ENCODE data around the gene TNFRSF19.
"Not testable (repeated sequence)": the region's sequence is repeated elsewhere in the genome, so short reads cannot be mapped to it uniquely, and the experiment has no call there.

Gene TNFRSF19, protein sequence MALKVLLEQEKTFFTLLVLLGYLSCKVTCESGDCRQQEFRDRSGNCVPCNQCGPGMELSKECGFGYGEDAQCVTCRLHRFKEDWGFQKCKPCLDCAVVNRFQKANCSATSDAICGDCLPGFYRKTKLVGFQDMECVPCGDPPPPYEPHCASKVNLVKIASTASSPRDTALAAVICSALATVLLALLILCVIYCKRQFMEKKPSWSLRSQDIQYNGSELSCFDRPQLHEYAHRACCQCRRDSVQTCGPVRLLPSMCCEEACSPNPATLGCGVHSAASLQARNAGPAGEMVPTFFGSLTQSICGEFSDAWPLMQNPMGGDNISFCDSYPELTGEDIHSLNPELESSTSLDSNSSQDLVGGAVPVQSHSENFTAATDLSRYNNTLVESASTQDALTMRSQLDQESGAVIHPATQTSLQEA

GRCh38 chr13:23570099-23570920, at the start of gene TNFRSF19:
Gene TNFRSF19, plus strand, starts transcription at chr13:23570412. Its CDS starts 19,772 bp downstream, at chr13:23590184.
- no peak for DNase-seq (ENCODE audit: low spot score)

- not testable (repeated sequence) for DNase-seq (ENCODE audit: low spot score)
Measured at GRCh38 chr13:23529926-23530325, 40.3 kb upstream of the TNFRSF19 start.

DNA sequence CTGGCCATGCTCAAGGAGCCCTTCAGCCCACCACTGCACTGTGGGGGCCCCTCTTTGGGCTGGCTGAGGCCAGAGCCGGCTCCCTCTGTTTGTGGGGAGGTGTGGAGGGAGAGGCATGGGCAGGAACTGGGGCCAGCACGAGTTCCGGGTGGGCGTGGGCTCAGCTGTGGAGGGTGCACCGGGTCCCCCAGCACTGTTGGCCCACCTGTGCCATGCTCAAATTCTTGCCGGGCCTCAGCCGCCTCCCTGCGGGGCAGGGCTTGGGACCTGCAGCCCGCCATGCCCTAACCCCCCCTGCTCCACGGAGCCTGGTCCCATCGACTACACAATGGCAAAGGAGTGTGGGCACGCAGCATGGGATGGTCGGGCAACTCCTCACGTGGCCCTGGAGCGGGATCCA, 38.8 kb upstream of the TNFRSF19 start:
- no peak for DNase-seq (ENCODE audit: low spot score)

- no peak for DNase-seq (ENCODE audit: low spot score)
Measured at GRCh38 chr13:23534090-23534489, 36.1 kb upstream of the TNFRSF19 start.

DNA sequence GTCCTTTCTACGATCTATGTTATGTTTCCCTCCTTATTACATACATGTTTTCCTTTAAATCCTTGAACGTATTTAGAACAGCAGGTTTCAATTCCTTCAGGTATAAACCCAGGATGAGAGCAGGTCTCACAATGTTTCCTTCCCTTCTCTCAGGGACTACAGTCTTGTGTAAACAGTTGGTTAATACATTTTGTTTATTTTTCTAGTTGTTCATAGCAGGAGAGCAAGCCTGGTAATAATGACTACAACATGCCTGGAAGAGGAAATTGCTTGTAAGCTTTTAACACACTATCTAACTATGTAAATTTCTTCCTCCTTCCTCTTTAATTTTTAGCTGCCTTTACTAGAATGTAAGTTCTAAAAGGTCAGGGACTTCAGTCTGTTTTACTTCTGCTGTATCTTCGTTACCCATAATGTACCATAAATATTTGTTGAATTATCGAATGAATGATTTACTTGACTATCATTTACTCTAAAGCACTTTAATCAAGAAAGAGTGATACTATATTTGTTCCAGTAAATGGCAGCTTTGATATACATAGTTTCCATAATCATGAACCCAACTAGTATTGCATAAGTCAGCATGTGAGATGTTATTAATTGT, 28.9 kb upstream of the TNFRSF19 start:
- no peak for DNase-seq (ENCODE audit: low spot score)

- DNase-seq (ENCODE audit: low spot score): no peak
Measured at GRCh38 chr13:23544668-23545067, 25.5 kb upstream of the TNFRSF19 start.

DNA sequence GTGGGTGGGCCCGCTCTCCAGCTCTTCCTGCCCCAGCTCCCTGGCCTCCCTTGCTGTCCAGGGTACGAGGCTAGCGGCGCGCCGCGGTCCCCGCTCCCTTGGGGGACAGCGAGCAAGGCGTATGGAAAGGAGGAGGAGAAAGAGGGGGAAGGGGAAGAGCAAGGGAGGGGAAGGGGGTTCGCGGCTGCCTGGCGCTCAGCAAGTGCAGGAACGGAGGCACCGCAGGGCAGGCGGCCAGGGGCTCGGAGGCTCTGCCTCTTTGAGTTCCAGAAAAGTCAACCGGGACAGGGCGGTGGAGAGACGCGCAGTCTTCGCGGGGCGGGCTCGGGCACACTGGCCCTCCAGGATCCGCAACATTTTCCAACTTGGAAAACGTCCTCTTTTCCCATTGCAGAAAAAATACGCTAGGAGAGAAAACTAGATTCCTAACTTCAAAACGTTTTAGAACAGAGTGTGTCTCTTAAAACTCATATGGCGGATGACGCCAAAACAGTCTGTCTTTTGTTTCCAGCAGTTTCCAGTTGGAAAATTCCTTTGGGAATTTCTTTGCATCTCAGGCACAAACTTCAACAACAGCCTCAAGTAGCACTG, 23.1 kb upstream of the TNFRSF19 start:
- no peak for DNase-seq (ENCODE audit: low spot score)

GRCh38 chr13:23549724-23550123, 20.5 kb upstream of the TNFRSF19 start:
- DNase-seq (ENCODE audit: low spot score): no peak

- DNase-seq (ENCODE audit: low spot score): no peak
Measured at GRCh38 chr13:23550163-23550562, 20.0 kb upstream of the TNFRSF19 start.

DNA sequence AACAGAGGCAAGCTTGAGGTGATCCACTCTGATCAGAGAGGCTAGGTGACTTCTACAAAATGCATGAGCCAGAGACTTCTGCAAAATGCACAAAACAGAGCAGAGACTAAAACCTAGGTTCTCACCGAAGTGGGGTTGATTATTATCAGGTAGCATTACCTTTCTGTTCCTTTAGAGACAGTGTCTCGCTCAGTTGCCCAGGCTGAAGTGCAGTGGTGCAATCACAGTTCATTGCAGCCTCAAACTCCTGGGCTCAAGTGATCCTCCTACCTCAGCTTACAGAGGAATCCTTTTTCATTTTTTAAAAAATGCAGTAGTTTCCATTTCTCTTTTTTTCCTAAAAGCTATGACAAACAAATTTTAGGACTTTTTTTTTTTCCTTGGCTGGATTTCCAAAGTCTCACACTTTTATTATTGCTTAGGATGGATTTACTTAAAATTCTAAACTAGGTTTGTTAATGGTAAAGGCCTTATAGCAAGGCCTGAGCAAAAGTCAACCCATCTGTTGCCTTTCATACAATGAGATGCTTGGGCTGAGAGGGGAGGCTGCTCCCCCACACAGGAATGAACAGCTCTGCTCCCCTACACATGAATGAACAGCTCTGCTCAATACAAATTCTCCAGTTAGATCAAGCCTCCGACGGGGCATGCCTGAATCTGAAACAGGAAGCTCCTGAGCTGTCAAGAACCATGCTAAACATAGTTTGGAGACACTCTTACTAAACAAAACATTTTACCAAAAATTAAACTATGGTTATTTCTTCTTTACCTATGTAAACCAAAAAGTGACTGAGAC, 18.8 kb upstream of the TNFRSF19 start:
- DNase-seq (ENCODE audit: low spot score): no peak

DNA sequence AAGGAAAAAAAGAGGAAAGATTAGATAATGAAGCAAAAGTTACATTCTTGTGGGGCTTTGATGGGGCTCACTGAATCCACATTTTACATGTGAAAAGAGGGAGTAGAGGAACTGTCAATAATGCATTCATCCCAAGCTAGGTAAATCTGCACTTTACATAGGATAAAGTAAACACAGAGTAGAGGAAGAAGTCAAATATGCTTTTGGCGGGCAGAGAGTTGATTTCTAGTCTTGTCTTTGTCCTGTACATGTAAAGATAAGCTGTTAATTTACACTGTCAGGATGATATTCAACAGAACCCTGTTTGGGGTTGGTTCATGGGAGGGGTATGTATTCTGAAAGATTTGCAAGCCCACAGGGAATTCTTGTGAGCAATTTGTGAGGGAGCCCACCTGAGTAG, 18.0 kb upstream of the TNFRSF19 start:
- DNase-seq (ENCODE audit: low spot score): no peak

DNA sequence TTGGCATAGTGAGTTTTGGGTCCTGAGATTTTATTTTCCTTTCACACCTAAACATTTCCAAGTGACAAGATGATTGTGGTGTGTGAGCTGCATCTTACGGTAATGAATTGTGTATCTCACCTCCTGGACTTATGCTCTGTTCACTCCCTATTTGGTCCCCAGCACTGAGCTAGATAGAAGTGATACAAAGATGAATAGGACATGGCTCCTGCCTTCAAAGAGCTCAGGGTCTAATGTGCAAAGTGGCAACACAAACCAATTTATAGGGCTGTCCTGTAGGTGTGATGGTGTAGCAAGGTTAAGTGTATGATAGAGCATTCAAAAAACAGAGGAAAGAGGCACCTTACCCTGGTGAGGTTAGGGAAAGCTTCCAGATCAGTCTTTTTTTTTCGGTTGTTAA, 17.6 kb upstream of the TNFRSF19 start:
- no peak for DNase-seq (ENCODE audit: low spot score)

- DNase-seq (ENCODE audit: low spot score): no peak
Measured at GRCh38 chr13:23554000-23554399, 16.2 kb upstream of the TNFRSF19 start.

DNA sequence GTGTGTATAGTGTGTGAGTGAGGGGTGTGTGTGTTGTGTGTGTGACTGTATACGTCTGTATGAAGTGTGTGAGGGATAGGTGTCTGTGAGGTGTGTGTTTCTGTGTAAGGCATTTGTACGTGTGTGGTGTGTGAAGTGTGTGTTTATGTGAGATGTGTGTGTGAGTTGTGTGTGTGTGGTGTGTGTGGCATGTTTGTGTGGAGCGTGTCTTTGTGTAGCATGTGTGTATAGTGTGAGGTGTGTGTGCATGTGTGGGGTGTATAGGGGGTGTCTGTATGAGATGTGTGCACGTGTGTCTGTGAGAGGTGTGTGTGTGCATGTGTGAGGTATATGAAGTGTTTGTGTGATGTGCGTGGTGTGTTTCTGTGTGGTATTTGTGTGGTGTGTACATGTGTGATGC, 13.2 kb upstream of the TNFRSF19 start:
- DNase-seq (ENCODE audit: low spot score): no peak

- DNase-seq (ENCODE audit: low spot score): no peak
Measured at GRCh38 chr13:23557733-23558132, 12.5 kb upstream of the TNFRSF19 start.

GRCh38 chr13:23558675-23559536, 11.3 kb upstream of the TNFRSF19 start:
- DNase-seq (ENCODE audit: low spot score): peak; percentile 49

- DNase-seq (ENCODE audit: low spot score): no peak
Measured at GRCh38 chr13:23560571-23561089, 9.6 kb upstream of the TNFRSF19 start.

DNA sequence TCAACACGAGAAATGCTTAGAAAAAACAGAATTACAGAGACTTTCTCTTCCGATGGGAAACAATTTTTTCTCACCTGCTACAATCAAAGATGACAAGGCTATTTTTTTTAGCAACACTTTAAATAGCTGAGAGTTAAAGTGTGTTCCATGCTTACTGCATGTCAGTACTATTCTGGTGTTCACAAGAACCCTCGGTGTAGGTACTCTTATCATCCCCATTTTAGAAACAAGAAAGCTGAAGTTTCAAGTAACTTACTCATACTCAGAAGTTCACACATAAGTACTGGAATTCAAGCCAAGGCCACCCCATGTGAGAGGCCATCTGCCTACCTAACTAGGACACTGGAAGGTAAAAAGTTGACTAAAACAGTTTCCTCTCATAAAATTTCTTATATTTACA, 9.0 kb upstream of the TNFRSF19 start:
- DNase-seq (ENCODE audit: low spot score): no peak

DNA sequence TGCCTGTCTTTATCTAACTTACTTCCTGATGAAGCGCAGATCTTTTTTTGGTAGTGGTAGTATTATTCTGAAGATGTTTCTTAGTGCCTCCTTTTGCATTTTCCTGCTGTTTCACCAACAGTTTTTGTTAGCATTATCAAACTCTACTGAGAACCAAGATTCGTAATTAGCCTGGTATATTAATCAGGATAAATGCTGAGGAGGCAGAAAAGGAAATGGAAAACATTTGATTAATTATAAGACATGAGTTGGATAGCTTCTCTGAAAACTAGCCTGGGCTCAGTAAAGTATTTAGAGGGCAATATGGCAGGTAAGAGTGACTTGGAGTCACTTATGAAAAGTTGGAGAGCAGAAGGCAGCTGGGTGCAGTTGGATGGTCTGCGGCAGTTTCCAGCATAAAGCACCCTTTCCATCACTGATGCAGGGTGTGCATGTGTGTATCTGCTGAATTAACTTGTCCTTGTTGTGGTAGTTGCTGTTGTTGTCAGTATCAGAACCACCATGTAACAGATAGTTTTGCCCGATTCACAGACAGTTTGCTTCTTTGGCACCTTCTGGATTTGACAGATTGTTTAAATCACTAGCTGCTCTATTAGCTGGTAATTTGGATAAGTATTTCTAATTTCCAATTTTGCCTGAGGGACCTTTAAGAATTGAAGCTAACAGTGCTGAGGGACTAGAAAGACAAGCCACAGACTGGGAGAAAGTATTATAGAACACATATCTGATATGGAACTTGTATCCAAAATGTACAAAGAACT, 6.9 kb upstream of the TNFRSF19 start:
- no peak for DNase-seq (ENCODE audit: low spot score)
